NCI-H146 treated with DMSO at 0.1 percent for 48 hours (cell line): ENCODE data around the gene PLXDC2.
"Not testable (repeated sequence)": the region's sequence is repeated elsewhere in the genome, so short reads cannot be mapped to it uniquely, and the experiment has no call there.

Experiments used
- DNase-seq: peaks from one replicate; lab custom pipeline; 2025; ENCODE audit not compliant: unreplicated experiment; lab: John Stamatoyannopoulos, UW

PLXDC2 gene

GRCh38 chr10:19816411-19817230 lies at the start of gene PLXDC2:
Gene PLXDC2 (plus strand): TSS chr10:19816432.
- peak; percentile 28 for DNase-seq

DNA sequence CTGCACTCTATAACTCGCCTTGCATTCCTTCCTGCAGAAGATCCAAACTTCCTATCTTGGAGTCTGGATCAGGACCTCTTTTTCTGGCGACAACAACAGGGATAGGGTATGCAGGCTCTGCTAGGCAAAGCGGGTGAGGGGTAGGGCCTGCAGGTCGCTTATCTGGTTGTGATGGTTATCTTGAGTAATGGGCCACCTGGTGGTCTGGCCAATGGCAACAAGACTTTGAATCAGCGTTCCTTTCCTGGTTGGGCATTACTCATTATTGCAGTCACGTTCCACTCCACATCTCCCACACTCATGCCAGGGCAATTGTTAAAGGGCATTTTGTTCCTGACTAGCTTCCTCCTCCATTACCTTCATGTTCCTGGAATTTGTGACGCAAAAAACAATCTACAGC lies 48.4 kb upstream of the PLXDC2 start:
- DNase-seq, result no peak

- DNase-seq, result not testable (repeated sequence)
These were observed 46.4 kb upstream of the PLXDC2 start for GRCh38 chr10:19769826-19770225.

DNA sequence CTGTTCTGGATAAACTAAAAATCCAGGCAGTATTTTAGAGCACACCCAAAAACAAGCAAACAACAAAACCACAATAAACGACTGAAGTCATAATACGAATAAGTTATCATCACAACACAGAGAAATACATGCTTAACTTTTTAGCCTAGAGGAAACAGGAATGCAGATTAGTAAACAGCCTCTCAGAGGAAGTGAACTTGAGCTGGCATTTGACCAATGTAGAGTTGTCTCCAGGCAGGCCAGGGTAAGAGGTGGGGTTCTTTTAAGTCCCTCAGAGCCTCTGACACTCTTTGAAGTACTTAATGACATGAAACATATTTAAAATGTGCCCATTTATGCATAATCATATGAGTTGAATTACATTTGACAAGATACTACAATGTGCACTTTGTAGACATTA lies 43.3 kb upstream of the PLXDC2 start:
- DNase-seq, result no peak

DNA sequence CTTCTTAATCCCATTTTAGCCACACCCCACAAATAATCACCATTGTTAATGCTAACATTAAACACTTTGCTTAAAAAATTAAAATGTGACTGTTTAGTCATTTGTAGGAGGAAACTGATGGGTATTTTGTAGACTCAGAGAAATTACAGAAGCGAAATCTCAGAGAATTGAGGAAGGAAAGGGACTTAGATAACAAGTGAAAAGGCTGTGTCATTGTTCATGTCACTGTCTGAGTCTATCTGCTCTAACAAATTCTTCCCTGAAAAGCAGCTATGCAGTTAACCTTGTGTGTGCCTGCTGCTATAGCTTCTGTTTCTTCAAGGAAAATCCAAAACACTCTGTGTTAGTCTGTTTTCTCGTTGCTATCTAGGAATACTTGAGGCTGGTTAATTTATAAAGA lies 40.9 kb upstream of the PLXDC2 start:
- no peak for DNase-seq

DNA sequence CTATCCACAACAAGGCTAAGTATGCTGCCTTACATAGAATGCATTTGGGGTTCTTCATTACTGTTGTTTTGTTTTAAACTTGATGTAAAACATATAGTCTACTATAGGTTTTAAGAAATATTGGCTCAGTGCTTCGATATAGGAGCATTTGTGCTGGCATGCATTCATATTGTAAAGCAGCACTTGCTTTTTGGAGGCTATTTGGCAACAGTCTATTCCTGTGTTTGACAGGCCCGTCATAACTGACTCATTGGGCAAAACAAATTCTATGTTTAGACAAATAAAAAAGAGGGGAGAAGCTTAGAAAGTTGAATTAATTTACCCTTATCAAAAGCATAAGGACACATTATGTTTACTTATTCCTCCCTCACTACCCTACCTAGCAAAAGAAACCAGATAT lies 38.4 kb upstream of the PLXDC2 start:
- no peak for DNase-seq

DNA sequence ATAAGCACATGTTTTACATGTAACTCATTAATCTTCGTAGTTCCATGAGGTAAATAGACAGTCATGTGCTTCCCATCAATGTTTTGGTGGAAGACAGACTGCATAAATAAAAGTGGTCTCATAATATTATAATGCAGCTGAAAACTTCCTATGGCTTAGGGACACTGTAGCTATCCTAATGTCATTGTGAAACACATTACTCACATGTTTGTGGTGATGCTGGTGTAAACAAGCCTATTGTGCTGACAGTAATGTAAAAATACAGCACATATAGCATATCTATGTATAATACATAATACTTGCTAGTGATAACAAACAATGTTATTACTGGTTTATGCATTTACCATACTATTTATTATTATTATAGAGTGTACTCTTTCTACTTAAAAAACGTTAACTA lies 37.2 kb upstream of the PLXDC2 start:
- DNase-seq, result no peak

- no peak for DNase-seq
These were observed 33.7 kb upstream of the PLXDC2 start for GRCh38 chr10:19782430-19783089.

GRCh38 chr10:19783721-19784120 lies 32.5 kb upstream of the PLXDC2 start:
- DNase-seq, result no peak

DNA sequence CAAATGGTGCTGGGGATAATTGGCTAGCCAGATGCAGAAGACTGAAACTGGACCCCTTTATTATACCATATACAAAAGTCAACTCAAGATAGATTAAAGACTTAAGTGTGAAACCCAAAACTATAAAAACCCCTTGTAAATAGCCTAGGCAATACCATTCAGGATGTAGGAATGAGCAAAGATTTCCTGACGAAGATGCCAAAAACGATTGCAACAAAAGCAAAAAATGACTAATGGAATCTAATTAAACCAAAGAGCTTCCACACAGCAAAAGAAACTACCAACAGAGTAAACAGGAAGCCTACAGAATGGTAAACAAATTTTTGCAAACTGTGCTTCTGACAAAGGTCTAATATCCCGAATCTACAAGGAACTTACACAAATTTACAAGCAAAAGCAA lies 30.9 kb upstream of the PLXDC2 start:
- no peak for DNase-seq

DNA sequence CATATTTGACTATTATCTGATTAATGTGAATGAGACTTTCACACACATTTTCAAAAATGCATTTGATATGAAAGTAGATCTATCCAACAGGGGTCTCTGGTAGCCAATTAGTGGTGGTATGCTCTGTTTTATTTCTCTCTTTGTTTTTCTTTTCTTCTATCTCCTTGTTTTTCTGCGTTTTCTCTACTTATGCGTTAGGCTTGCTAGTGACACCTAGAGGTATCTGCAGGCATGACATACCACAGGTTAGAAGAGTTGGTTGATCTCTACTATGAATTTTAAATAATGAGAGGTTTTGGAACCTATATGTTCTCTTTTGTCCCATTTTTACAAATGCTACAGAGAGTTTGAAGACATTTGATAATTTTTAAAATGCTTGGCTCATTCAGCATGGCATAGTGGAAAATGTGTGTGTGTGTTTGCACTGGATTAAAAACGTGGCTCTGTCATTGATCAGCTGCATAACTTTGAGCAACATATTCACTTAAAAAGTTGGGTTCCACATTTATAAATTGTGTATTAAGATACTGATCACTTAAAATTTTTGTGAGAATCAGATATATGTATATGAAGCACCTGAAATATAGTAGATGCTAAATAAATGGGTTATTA lies 28.1 kb upstream of the PLXDC2 start:
- peak; percentile 13 for DNase-seq

GRCh38 chr10:19788902-19789301 lies 27.3 kb upstream of the PLXDC2 start:
- no peak for DNase-seq

- no peak for DNase-seq
These were observed 26.6 kb upstream of the PLXDC2 start for GRCh38 chr10:19789607-19790006.

DNA sequence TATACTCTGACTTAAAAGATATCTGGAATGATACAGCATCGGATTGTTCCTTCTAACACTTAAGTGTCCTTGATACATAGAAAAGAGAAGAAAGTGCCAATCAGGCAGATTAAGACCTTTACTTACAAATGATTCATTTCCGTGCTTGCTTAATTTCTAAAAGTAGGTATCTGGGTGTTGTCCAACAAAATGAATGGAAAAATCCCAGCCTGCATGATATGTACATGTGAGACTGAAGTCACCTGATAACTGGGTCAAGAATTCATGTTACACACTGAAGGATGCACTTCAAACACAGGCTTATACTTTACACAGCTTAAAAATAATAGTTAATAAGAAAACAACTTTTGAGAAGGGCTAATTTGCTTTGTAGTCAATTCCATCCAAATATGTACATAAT lies 25.2 kb upstream of the PLXDC2 start:
- DNase-seq, result no peak

- no peak for DNase-seq
These were observed 20.5 kb upstream of the PLXDC2 start for GRCh38 chr10:19795684-19796083.

- no peak for DNase-seq
These were observed 16.1 kb upstream of the PLXDC2 start for GRCh38 chr10:19800161-19800560.

GRCh38 chr10:19801369-19801768 lies 14.9 kb upstream of the PLXDC2 start:
- DNase-seq, result no peak

GRCh38 chr10:19803676-19804075 lies 12.6 kb upstream of the PLXDC2 start:
- no peak for DNase-seq

GRCh38 chr10:19809481-19809880 lies 6.8 kb upstream of the PLXDC2 start:
- DNase-seq, result no peak

- DNase-seq, result no peak
These were observed 4.7 kb upstream of the PLXDC2 start for GRCh38 chr10:19811540-19811939.

GRCh38 chr10:19812976-19813375 lies 3.3 kb upstream of the PLXDC2 start:
- no peak for DNase-seq

DNA sequence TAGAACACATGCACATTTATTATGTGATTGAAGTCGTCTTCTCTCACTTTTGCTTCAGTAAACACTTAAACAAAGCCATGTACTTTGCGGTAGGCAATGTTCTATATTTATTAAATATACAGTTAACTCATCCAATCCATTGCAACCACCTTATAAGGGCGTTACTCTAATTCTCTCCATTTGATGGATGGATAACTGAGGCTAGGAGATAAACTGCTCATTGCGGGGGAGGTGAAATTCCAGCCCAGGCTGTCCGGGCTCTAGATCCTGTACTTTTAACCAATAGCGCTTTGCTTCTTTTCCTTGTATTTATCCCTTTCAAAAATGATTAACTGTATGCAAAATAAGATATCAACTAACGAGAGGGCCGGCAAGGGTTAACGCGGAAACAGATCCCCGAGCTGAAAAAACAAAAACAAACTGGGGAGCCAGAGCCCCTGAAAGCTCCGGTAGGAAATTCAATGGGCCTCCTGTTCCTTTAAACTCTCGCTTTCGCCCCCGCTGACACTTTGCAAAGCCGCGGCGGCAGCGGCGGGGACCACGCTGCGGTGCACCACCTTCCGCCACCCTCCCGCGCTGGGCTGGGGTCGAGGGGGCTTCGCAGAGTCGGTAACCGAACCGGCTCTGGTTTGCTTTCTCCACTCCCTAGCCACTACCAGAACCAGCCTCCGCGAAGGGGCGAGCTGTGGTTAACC lies 1.0 kb upstream of the PLXDC2 start:
- DNase-seq, result no peak
